HS-5 (cell line): ENCODE results near the gene NDUFAF3.

ENCODE experiments used
- DNase-seq: peaks from one replicate; pipeline ENCODE4 v3.0.0-alpha.2; 2012; ENCODE audit warnings: low read depth

The NDUFAF3 gene

GRCh38 chr3:49054344-49054862 lies 32.5 kb downstream of the NDUFAF3 start:
- DNase-seq = no peak

- DNase-seq = no peak
Observed at GRCh38 chr3:49057268-49057667, 35.3 kb downstream of the NDUFAF3 start.

GRCh38 chr3:49058011-49058410 lies 36.1 kb downstream of the NDUFAF3 start:
- no peak for DNase-seq
